Stromal cell of bone marrow (primary cell): Measurements from ENCODE around the gene SPATA32.

Experiments
- DNase-seq: peaks from one replicate; pipeline ENCODE4 v3.0.0-alpha.2; 2012; ENCODE audit warnings: low read depth

Gene SPATA32

DNA sequence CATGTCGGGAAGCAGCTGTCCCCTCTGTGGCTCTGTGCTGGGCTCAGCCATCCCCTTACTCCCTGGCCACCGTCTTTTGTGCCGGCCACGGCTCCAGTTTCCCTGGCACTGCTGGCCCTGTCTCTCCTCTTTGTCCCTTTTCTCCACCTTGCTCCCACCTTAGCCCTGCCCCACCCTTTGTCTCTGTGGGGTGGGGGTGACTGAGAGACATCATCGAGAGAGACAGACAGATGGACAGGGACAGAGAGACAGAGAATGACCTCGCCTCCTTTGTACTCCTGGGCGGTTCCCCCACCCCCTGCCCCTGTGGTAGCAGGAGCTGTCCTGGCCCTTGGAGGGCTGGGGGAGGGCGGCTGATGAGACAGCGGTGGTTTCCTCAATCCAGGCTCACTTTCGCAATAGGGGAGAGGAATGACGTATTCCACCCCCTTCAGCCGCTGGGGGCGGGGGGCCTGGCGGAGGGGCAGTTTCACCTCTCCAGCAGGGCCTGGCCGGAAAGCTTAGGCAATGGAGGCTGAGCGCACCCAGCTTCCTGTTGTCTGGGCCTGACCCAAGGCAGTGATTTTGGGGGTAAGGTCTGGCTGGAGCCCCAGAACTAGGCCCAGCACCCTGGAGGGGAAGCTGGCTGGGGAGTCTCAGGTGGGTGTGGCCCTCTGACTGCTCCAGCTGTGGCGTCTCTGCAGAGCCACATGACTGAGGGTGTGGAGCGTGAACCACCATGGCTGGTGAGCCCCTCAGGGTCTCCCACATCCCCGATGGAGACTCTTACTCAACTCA, 32.9 kb downstream of the SPATA32 start:
- DNase-seq = peak; percentile 83

DNA sequence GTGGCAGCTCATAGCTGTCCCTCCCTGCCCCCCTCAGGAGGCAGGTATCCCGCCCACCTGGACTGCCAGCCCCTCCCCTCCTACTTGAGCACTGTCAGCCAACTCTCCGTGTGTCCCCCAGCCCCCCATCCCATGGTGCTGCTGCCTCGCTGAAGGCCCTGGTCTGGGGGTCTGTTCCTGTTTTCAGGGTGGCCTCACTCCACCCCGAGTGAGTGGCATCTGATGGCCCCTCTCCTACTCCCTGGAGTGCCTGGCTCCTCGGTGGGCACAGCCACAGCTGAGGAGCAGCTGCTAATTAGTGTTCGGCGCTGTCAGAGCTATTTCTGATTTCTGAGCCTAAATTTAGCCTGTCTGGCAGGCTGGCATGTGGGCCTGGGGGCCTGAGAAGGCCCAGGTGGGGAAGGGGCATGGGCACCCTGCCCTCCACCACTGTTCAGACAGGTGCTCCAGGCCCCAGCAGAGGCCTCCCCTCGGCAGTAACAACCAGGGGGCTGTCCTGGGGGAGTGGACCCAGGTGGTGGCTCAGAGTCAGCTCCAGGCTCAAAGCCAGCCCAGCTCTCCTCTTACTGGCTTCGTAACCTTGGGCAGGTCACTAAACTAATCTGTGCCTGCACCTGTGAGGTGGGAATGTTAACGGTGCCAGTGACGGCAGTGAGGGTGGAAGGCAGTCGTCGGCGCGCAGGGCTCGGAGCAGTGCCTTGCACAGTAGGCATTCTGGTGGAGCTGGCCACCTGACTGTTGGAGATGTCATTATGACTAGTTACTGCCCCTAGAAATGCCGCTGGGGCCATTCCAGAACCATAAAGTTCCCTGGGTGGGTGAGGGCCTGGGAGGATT, 33.8 kb downstream of the SPATA32 start:
- DNase-seq = no peak

DNA sequence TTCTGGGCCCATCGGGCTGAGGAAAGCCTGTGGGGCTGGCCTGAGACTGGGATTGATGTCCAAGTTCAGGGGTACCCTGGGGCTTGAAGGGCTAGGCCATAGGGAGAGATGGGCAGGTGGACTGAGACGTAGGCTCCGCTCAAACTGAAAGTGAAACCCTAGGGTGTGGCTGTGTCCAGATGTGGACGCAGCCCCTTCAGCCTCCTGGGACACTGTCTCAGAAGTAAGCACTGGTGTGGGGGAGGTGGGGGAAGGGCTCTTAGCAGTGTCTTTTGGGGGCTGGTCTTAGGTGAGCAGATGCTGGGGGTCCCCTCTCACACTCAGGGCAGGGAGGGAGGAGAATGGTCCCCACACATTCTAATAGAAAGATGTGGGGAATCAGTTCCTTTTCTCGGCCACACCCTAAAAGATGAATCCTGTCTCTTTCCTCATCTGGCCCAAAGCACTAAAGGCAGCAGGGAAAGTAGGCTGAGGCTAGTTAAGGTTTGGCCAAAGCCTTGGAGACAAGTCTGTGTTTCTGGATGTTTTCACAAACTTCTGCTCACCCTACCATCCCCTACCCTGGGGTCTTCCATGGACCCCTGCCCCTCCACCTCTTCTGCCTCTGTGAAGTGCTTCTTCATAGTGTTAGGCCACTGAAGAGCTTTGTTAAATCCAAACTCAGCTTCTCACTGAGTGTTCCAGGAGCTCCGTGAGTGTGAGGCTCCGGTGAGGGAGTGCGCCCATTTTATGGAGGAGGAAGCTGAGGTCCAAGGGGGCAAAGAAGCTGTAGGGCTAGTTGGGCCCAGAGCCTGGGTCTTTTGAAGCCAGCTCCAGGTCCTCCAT, 34.6 kb downstream of the SPATA32 start:
- no peak for DNase-seq

DNA sequence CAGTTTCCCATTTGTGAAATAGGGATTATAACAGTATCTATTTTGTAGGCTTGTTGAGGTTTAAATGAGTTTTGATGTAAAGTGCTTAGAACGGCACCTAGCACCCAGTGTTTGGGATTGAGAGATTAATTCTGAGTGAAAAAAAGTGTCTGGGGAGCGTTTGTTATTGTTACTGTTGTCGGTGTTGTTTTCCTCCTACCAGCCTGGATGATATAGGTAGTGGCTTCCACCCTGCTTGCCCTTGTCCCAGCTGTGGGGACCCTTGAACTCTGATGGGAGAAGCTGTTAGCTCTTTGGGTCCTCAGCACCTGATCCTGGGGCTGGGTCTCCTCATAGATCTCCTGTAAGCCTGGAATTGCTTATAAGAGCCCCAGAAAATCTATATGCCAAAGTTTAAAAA, 35.3 kb downstream of the SPATA32 start:
- DNase-seq = no peak

DNA sequence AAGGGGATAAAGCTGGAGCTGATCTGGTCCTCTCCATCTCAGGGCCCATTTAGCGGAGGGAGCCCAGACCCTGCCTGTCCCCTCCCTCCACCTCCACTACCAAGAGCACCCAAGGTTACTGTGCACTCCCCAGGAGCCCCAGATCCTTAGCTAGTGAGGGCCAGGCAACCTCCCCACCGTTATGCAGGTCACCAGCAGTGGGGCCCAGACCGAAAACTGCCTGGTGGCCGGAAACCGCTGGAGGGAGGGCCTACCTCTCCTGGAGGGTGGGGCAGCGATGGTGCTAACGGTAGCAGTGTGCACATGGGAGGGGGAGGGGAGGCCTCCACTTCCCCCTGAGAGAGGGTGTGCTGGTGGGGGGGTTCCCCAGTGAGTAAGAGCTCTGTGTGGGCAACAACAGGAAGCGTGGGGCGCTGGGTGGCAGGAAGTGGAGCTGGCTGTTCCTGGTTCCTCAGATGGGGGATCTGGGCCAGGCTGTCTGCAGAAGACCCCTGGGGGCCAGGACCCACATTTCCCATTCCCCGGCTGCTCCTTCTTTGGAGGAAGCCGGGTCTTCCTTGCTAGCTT, 35.8 kb downstream of the SPATA32 start:
- DNase-seq = no peak

DNA sequence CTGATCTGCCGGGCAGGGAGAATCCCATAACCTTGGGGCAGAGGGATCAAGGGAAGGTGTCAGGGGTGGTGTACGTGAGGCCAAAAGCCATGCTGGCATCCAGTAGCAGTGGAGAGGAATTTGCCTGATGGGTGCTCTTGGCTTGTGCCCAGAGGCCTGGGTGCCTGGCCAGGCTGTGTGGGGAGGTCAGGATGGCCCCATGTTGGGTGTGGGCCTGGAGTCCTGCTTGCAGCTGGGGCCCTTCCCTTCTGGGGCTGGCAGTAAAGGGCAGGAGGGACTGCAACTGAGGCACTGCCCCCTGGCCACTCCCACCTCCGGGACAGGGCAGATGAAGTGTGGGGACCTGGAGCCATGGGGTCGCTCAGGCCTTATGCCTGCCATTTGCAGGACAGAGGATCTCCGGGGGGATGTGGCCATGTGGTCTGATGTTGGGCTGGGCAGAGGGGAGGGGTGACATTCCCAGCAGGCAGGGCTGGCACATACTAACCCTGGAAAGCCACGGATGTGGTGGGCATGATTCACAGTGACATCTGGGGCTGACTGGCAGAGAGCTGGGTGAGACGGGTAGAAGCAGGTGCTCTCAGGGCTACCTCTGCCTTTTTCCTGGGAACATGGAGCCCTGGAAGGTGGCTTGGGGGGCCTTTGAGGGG, 36.7 kb downstream of the SPATA32 start:
- no peak for DNase-seq

DNA sequence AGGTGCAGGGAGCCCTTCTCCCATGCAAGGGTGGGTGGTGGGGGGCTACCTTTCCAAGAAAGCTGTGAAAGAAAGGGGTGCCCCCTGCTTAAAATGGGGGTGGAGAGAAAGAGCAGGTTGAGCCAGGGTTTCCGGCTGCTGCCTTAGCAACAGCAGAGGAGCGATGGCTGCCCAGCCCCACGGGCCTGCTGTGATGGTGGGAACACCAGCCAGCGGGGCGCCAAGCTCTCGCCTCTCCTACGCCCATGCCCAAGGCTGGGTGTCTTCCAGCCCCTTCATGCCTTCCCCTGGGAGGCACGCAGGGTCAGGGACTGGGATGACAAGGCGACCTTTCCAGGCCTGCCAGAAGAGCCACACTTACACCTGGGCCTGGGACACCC, 37.2 kb downstream of the SPATA32 start:
- DNase-seq = no peak

DNA sequence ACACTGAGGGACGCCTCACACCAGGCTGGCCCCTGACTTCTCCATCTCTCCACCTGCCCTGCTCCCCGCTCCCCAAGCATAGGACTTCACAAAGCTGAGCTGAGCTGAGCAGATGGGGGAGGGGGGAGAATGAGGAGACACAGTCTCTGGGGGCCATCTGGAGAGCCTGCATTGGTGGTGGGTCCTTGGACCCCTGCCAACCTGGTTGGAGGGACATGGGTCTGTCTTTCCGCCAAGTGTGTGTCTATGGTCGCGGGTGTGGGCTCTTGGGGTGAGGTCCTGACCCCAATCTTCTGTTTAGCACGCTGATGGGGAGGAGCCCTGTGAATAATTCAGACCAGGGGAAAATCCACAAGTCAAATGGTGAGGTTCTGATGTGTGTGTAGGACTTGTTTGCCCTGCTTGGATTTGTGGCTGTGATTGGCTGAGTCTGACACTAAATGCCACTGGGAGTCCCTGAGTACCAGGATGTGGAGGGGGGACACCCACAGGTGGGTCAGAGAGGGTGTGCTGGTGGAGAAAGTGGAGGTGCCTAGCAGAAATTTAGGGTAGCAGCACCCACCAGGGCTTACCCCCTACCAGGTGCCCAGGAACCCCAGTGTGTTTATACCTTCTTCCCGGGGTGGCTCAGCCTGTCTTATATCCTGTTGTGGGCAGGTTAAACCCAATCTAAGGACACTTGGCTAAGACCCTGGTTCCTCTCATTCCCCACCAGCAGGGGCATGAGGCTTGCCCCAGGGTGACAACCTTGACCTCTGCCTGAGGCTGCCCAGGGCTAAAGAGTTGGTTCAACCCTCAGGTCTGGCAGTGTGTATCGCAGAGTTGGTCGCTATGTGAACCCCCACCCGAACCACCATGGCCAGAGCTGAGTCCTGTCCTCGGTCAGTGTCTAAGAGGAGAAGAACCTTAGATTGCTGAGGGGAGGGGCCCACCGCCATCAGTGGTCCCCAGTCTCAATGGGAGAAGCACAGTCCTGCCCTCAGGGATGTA, 38.1 kb downstream of the SPATA32 start:
- no peak for DNase-seq

DNA sequence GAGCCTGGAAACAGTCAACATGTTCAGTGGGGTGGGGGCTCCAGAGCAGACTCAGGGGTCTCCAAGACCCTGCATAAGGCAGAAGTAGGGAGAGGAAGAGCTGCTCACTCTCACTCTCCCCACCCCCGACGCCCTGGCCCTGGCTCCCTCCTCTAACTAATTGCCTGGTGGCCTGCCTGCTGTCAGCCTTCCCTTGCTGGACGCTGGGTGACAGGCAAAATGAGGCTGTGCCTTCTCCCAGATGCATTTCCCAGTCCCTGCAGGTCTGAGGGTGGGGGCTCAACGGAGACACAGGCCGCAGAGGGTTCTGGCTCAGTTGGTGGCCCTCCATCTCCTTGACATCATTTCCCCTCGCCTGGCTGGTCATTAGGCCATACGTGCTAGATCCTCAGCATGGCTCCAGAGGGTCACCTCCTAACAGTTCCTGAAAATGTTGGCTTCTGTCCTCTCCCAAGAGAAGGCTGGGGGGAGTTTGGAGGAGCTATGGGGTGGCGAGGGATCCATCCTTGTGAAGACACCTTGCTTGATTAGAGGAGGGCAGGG, 38.8 kb downstream of the SPATA32 start:
- DNase-seq = no peak

DNA sequence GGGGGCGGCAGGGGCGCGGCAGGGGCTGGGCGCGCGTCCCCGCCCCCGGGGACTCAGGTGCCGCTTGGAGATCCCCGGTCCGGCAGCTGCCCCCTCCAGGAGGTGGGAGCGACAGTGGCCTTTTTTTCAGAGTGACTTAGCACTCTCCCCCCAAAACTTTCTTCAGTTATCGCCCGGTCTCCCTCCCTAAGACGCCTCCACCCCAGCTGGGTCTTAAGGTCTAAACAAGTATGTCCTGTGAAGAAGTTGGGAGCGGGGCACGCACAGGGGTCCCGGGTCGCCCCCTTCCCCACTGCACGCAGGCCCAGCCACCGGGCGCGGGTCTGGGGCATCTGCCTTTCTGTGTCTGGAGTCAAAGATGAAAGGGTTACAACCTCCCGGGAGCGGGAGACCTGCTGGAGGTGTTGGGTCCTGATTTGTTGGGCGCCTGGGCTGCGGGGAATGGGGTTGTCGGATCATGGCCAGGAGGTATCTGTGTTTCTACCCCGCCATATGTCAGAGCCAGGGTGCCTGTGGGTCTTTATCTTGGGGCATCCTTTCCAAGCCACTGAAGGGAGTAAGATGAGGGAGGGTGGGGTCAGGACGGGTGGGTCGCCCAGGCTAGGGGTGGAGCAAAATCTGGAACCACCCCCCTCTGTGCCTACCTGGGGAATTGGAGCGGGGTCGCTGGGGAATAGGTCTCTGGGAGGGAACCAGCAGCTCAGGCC, 39.5 kb downstream of the SPATA32 start:
- no peak for DNase-seq

DNA sequence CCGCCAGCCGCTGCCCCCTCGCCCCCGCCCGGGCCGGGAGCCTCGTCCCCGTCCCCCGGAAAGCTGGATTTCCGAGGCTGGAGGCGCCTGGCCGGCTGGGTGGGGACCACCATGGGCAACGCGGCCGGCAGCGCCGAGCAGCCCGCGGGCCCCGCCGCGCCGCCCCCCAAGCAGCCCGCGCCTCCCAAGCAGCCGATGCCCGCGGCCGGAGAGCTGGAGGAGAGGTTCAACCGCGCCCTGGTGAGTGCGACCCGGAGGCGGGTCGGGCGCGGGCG, 39.9 kb downstream of the SPATA32 start:
- DNase-seq = no peak

DNA sequence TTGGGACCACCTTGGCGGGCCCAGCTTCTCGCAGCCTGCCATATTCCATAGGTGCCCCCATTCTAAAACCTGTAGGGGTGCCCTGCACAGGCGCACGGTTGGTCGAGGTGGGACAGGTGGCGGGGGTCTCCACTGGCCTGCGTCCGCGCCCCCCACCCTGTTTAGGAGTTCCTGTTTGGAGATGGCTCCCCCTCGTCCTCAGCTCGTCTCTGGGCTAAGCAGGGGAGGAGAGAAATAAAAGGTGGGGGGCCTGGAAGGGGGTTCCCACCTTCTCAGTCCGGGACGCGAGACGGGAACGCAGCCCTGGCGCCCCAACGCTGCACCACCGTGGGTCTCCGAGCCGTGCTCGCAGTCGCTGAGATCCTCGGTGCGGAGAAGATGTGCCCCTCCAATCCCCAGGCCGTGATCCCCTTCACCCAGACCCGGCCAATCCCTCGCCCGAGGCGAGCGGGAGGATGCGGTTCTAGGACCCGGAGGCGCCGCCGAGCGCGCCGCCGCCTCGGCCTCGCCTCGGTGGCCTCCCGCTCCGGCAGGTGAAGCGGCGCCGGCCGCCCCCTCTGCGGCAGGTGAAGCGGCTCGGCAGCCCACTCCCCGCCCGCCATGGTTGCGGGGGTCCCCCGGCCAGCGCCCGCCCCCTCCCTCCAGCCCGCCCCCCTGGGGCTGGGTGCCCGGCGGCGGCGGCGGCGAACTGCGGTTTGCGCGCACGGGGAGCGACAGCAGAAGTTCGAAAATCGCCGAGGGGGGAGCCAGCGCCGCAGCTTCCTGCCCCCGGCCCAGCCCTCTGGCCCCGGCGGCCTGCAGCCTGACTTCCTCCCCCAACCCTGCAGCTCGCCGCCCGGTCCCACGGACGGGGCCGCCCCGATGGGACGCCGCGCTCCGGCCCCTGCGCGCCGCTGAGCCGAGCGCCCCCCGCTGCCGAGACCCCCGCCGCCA, 40.5 kb downstream of the SPATA32 start, which contains the start of gene FMNL1:
FMNL1 (plus strand) TSS at position 805 of the 933 bp plus-strand sequence. CDS start 240 bp downstream, outside the sequence.
- DNase-seq = no peak

DNA sequence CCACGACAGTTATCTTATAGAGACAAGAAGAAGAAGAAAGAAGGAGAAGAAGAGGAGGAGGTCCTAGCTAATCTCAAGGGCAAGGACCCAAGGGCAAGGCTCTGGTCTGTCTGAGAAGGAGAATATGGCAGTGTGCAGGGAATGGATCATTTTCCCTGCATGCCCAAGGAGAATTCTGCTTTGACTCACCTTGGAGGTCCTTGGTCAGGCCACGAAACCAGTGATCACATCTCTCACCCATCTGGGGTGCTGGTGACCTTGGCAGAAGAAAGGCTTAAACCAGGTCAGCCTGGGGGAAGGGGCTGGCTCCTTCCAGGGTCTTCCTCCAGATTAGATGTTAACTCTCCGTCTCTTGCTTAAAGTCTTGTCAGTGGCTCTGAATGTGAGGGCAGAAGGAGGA, 41.8 kb downstream of the SPATA32 start:
- no peak for DNase-seq

DNA sequence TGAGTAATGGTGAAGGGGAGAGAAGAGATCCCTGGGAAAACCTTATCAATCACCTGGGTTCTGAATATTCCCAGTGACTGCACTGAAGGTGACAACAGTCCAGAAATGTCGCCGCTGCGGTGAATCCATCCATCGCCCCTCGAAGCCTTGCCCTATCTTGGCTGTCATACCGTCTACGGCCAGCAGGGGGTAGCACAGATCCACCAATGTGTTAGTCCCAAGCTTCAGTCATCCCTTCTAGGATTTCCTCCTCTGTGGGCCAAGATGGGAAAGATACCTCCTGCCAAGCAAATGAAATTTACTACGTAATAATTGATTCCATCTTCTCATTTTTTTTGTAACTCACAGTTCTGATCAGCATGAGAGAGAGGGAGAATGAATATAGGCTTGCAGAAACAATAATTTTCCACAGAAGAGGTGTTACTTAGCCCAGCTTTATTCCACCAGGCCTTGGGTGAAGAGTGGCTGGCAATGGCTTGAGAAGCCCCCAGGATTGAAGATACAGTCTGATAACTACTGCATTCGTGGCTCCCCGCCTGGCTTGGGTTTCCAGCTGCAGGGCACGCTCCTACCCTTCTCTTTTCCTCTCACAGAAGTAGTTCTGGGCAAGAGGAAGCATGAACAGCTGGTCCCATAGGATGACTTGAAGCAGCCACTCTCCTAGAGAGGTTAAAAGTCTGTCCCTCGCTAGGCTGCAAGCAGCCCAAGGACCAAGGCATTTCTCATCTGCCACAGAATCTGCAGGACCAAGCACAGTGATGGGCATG, 42.8 kb downstream of the SPATA32 start:
- DNase-seq = peak; percentile 73
